PFSK-1 (cell line): ENCODE data around the gene TMEM229B.

Source experiments
- FOXP2 ChIP-seq: optimal IDR thresholded peaks from 2 replicates; pipeline ENCODE3; 2011; ENCODE audit warnings: borderline replicate concordance, control low read depth, inconsistent platforms; ENCODE audit not compliant: insufficient read depth; ENCODE audit errors: extremely low read length, extremely low read depth
- POLR2AphosphoS5 ChIP-seq: IDR thresholded peaks from 2 replicates; pipeline ENCODE4 v1.6.1; 2012; ENCODE audit warnings: low read depth, mild to moderate bottlenecking, control low read depth, low read length, moderate library complexity
- SIN3A ChIP-seq: IDR thresholded peaks from 2 replicates; pipeline ENCODE4 v1.6.1; 2012; ENCODE audit warnings: mild to moderate bottlenecking, low read length, moderate library complexity, borderline replicate concordance; ENCODE audit not compliant: insufficient read depth
- TAF1 ChIP-seq: IDR thresholded peaks from 2 replicates; pipeline ENCODE4 v1.6.1; 2012; ENCODE audit warnings: low read length, control low read depth, borderline replicate concordance; ENCODE audit not compliant: insufficient read depth
- TF ChIP-seq, protein P1 (sequence below), 2 experiments: IDR thresholded peaks; 2 replicates each; pipeline versions ENCODE4 v1.6.1 to v1.8.0; 2011 to 2012; ENCODE audit warnings: low read depth in 2 of 2, low read length in 2 of 2, control low read depth in 1 of 2, inconsistent platforms in 1 of 2, mild to moderate bottlenecking in 1 of 2, moderate library complexity in 1 of 2; ENCODE audit not compliant: insufficient read depth in 1 of 2

TMEM229B gene

DNA sequence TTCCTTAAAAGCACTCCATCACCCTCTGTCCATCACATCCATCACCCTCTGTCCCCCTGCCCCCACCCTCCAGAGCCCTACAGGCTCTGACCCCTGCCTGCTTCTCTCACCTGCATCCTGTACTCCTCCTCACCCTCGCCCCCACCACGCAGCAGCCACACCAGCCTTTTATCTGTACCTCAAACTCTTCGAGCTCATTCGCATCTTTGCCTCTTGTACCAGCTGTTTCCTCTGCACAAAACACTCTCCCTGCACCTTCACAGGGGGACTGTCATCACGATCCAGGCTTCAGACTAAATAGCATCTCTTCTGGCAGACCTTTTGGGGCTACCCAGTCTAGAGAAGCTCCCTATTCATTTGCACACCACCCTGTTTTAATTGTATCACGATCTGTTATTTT, 24.1 kb downstream of the TMEM229B start:
- TF ChIP-seq, protein P1, sequence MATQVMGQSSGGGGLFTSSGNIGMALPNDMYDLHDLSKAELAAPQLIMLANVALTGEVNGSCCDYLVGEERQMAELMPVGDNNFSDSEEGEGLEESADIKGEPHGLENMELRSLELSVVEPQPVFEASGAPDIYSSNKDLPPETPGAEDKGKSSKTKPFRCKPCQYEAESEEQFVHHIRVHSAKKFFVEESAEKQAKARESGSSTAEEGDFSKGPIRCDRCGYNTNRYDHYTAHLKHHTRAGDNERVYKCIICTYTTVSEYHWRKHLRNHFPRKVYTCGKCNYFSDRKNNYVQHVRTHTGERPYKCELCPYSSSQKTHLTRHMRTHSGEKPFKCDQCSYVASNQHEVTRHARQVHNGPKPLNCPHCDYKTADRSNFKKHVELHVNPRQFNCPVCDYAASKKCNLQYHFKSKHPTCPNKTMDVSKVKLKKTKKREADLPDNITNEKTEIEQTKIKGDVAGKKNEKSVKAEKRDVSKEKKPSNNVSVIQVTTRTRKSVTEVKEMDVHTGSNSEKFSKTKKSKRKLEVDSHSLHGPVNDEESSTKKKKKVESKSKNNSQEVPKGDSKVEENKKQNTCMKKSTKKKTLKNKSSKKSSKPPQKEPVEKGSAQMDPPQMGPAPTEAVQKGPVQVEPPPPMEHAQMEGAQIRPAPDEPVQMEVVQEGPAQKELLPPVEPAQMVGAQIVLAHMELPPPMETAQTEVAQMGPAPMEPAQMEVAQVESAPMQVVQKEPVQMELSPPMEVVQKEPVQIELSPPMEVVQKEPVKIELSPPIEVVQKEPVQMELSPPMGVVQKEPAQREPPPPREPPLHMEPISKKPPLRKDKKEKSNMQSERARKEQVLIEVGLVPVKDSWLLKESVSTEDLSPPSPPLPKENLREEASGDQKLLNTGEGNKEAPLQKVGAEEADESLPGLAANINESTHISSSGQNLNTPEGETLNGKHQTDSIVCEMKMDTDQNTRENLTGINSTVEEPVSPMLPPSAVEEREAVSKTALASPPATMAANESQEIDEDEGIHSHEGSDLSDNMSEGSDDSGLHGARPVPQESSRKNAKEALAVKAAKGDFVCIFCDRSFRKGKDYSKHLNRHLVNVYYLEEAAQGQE (IDR thresholded peaks at IDR 0.05; ENCODE audit: insufficient read depth in 1 of 2, low read depth in 2 of 2, low read length in 2 of 2) = no peak
- TF ChIP-seq TAF1 (no peak), SIN3A (no peak), POLR2AphosphoS5 (no peak), FOXP2 (no peak)

DNA sequence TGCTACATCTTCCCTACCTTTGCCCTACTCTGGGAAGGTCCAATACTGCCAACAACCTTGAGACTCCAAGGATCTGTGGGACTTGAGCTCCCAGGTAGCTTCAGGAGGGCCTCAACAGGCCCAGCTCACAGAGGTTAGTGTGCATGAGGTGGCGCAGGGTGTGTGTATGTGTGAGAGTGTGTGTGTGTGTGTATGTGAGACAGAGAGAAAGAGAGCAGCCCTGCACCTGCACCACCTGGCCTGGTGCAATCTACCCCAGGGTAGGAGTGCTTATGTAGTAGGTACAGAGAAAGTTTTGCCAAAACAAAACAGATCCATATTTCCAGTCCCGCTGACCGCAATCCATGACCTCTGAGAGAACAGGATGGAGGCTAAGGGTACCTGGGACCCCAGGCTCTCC, 24.6 kb downstream of the TMEM229B start:
- TF ChIP-seq POLR2AphosphoS5 = no peak
- TF ChIP-seq, protein P1 (IDR thresholded peaks at IDR 0.05; ENCODE audit: insufficient read depth in 1 of 2, low read depth in 2 of 2, low read length in 2 of 2) = no peak
- no peak for TF ChIP-seq FOXP2
- TF ChIP-seq SIN3A = no peak
- no peak for TF ChIP-seq TAF1

DNA sequence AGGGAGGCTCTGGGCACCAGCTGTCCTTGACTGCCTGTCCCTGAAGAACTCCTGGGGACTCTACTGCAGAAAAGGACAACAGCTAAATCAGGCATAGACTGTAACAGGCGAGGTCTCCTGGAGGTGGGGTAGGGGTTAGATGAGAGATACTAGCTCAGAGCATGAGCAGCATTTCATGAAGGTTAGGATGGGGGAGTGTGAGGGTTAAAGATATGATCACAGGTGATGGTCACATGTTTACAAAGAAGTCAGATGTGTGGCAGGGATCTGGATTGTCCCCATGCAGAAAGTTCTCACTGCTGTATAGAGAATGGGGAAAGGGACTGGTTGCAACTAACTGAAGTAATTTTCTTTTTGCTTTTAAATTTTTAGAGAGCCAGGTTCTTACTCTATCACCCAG, 26.5 kb downstream of the TMEM229B start:
- TF ChIP-seq POLR2AphosphoS5 = no peak

DNA sequence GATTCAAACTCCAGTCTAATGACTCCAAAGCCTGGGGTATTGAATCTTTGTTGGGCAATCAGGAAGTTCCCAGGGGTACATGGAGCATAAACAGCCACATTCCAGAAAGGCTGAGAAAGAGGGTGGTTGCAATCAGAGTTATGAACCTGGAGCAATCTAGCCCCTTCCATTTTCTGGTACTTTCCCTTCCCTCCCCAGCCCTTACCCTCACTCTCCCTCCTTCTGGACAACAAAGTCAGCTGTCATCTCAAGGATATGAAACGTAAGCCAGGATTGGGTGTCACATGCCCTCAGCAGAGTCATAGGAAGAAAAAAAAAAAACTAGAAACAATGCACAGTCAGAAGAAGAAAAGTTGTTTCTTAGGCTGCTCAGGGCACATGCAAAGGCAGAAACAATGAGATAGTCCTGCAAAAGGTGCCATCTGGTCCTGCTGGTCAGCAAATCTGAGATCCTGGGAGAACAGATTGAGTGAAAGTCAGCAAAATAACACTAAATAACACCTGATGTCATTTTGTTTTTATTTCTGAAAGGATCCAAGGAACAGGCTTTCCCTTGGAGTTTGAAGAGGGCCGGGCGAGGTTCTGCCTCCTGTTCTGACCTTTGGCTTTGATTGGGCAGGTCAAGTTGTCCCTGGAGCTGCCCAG, 27.1 kb downstream of the TMEM229B start:
- no peak for TF ChIP-seq TAF1
- TF ChIP-seq, protein P1 (IDR thresholded peaks at IDR 0.05; ENCODE audit: insufficient read depth in 1 of 2, low read depth in 2 of 2, low read length in 2 of 2) = no peak
- no peak for TF ChIP-seq SIN3A
- no peak for TF ChIP-seq POLR2AphosphoS5
- TF ChIP-seq FOXP2 = no peak

- TF ChIP-seq POLR2AphosphoS5 = no peak
- no peak for TF ChIP-seq TAF1
- TF ChIP-seq FOXP2 = no peak
- TF ChIP-seq, protein P1 (IDR thresholded peaks at IDR 0.05; ENCODE audit: insufficient read depth in 1 of 2, low read depth in 2 of 2, low read length in 2 of 2) = no peak
- TF ChIP-seq SIN3A = no peak
These were observed 29.2 kb downstream of the TMEM229B start for GRCh38 chr14:67459336-67459735.
